GM12873 (cell line): ENCODE results near the gene ODAD4.

Source experiments
- CTCF ChIP-seq: IDR thresholded peaks from 2 replicates; pipeline ENCODE4 v1.5.1; 2012; ENCODE audit warnings: low read depth, mild to moderate bottlenecking, moderate library complexity, low read length, control low read depth; ENCODE audit not compliant: insufficient read depth; ENCODE audit errors: missing control alignments

The ODAD4 gene

DNA sequence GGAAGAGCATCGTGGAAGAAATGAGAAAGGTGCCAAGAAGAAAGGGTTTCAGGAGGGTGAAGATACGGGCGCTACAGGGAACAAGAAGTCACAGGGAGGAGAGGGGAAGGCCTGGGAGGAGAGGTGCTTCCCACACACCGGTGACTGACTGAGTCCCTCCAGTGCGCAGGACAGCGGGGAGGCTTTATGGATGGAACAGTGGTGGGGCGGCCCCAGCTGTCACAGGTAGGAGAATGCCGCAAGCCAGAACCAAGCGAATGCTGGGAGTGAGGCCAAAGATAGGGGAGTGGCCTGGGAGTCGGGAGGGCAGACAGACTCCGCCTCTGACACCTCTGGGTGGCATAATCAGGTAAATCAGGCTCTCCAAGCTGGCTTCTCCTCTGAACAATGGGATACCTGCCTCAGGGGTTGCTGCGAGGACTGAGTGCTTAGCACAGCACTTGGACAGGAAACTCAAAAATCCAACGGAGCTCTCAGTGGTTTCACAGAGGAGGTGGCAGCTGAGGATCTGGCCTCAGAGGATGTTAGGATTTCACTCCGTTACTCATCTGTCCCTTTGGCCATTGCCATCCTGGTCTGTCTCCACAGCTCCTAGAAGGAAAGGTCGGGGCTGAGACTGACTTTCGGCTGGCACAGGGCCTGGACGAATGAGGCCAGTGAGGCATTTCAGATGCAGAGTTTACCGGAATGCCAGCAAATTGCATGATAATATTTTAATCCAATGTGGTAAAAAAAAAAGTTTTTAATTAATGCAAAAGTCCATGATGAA is 35.5 kb downstream of the ODAD4 start:
- no peak for TF ChIP-seq CTCF

- no peak for TF ChIP-seq CTCF
These were observed 36.2 kb downstream of the ODAD4 start, which contains the start of gene CNP for GRCh38 chr17:41966463-41967140. TSS of gene CNP (plus strand) at chr17:41966795. CDS start at chr17:41966885, 90 bp downstream.

DNA sequence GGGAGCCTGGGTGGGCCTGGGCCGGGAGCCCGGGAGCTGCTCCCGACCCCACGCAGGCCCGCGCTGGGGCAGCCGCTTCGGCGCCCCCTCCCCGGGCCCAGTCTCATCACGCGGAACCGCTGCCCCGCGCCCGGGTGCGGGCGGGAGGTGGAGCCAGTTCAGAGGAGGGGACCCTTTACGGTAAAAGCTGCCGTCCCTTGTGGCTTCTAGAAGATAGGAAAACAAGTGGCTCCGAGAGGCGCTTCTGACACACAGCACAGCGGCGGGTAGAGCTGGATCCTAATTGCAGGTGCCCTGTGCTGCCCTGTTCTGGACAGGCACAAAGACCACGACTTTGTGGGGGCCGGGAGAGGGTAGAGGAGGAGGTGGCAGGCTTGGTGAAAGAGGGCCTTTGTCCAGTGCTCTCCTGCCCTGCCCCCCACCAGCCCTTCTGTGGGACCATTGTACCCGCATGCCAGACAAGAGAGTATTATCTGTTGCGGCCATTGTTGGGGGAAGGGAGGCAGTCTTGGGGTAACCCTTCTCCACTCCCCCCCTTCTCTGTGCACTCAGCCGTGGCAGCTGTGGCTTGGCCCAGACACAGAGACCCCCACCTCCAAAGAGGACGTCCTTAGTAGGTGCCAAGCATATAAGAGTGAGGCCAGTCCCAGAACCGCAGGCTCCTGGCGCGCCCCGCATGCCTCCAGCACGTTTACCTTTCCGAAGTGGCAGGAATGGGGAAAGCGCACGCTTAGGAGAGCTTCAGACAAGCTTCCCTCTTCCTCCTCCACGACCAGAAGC is 36.9 kb downstream of the ODAD4 start:
- TF ChIP-seq CTCF, result no peak

- TF ChIP-seq CTCF, result no peak
These were observed 37.6 kb downstream of the ODAD4 start for GRCh38 chr17:41967921-41968578.

GRCh38 chr17:41968676-41969075 is 38.3 kb downstream of the ODAD4 start:
- no peak for TF ChIP-seq CTCF

DNA sequence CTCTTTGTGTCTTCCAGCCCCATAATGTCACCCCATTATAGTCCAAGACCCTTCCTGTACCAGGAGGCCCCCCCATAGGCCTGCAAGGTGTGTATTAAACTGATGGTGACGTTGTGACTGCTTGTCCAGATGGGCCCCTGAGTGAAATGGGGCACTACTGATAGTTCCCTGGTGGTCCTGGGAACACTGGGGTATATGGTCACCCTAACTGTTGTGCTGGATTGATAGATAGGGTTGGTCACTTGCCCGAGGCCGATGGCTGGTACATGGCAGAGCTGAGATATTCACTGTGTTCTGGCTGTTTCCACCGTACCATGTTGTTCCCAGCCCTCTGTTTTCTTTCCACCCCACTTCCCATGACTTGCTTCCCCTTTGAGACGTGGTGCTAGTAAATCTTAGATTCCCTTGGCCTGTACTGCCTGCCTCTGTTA is 40.5 kb downstream of the ODAD4 start:
- TF ChIP-seq CTCF, result no peak
